Keratinocyte (primary cell): ENCODE data around the gene DDR2. TPM values are rescaled to one million over a fixed set of nuclear protein-coding genes. Genes with fewer than 3 reads are reported as not detected.

Experiments
- DNase-seq: peaks from one replicate; pipeline ENCODE4 v3.0.0-alpha.2; 2011; ENCODE audit warnings: low read depth, missing footprints, low spot score
- FAIRE-seq: peaks from 2 replicates; lab custom pipeline; 2011; peaks lifted over from hg19 to GRCh38; lab: Jason Lieb, UNC
- H2AFZ ChIP-seq: 2 replicates; pipeline ENCODE4 v1.6.0; 2012; ENCODE audit warnings: low read length, control low read depth, inconsistent platforms; ENCODE audit not compliant: control insufficient read depth
- H3K27ac ChIP-seq: 2 replicates; pipeline ENCODE4 v1.5.1; 2011; ENCODE audit warnings: low read length; ENCODE audit not compliant: control insufficient read depth, insufficient read depth
- H3K27me3 ChIP-seq: 3 replicates; pipeline ENCODE4 v1.6.0; 2011; ENCODE audit warnings: low read length; ENCODE audit not compliant: control insufficient read depth, insufficient read depth; ENCODE audit errors: extremely low read depth
- H3K36me3 ChIP-seq, 2 experiments: 2 replicates in 1 of 2; 3 replicates in 1 of 2; pipeline ENCODE4 v1.5.1; 2011; ENCODE audit warnings: low read length in 2 of 2, mild to moderate bottlenecking in 1 of 2; ENCODE audit not compliant: control insufficient read depth in 2 of 2, insufficient read depth in 2 of 2; ENCODE audit errors: extremely low read depth in 1 of 2
- H3K4me1 ChIP-seq: 3 replicates; pipeline ENCODE4 v1.5.1; 2011; ENCODE audit warnings: low read length; ENCODE audit not compliant: control insufficient read depth, insufficient read depth; ENCODE audit errors: extremely low read depth
- H3K4me2 ChIP-seq: 3 replicates; pipeline ENCODE4 v1.6.0; 2011; ENCODE audit warnings: low read depth, low read length; ENCODE audit not compliant: control insufficient read depth, insufficient read depth; ENCODE audit errors: extremely low read depth
- H3K4me3 ChIP-seq, 3 experiments: fragments of 200-600 bp in 1 of 3; sonication (generic) in 1 of 3; 2 replicates in 2 of 3; 3 replicates in 1 of 3; pipeline ENCODE4 v1.5.1; 2011 to 2016; ENCODE audit warnings: low read length in 3 of 3, mild to moderate bottlenecking in 3 of 3, control low read depth in 2 of 3, inconsistent platforms in 1 of 3, low read depth in 1 of 3, mixed read lengths in 1 of 3, mixed run types in 1 of 3, moderate library complexity in 1 of 3; ENCODE audit not compliant: control insufficient read depth in 2 of 3, insufficient read depth in 2 of 3; ENCODE audit errors: extremely low read depth in 1 of 3
- H3K79me2 ChIP-seq: 2 replicates; pipeline ENCODE4 v1.6.0; 2012; ENCODE audit warnings: low read length; ENCODE audit not compliant: control insufficient read depth, insufficient read depth
- H3K9ac ChIP-seq: 3 replicates; pipeline ENCODE4 v1.6.0; 2011; ENCODE audit warnings: low read length; ENCODE audit not compliant: control insufficient read depth, insufficient read depth; ENCODE audit errors: extremely low read depth
- H3K9me1 ChIP-seq: 3 replicates; pipeline ENCODE4 v1.6.0; 2011; ENCODE audit warnings: low read length; ENCODE audit not compliant: control insufficient read depth, insufficient read depth; ENCODE audit errors: extremely low read depth
- H3K9me3 ChIP-seq: 2 replicates; pipeline ENCODE4 v1.5.1; 2012; ENCODE audit warnings: low read depth, low read length; ENCODE audit not compliant: control insufficient read depth
- H4K20me1 ChIP-seq: 3 replicates; pipeline ENCODE4 v1.6.0; 2011; ENCODE audit warnings: low read length; ENCODE audit not compliant: control insufficient read depth, insufficient read depth; ENCODE audit errors: extremely low read depth
- CTCF ChIP-seq, 3 experiments: IDR thresholded peaks in 1 of 3; conservative IDR thresholded peaks in 1 of 3; optimal IDR thresholded peaks in 1 of 3; 2 replicates in 2 of 3; 3 replicates in 1 of 3; pipeline versions ENCODE3 to v1.5.1; 2011; ENCODE audit warnings: low read length in 3 of 3, mild to moderate bottlenecking in 3 of 3, moderate library complexity in 2 of 3, control low read depth in 1 of 3, inconsistent platforms in 1 of 3; ENCODE audit not compliant: insufficient read depth in 2 of 3; ENCODE audit errors: extremely low read depth in 1 of 3
- EZH2 ChIP-seq: IDR thresholded peaks from one replicate; pipeline ENCODE4 v1.6.1; 2012; ENCODE audit warnings: inconsistent platforms, mild to moderate bottlenecking, low read length, moderate library complexity
- dilution Hi-C: fragments of 300-500 bp; cut with MboI; formaldehyde crosslinking; loops from one replicate; pipeline ENCODE4 v1.7.0; 2020; ENCODE audit warnings: low sequenced_read_pairs; ENCODE audit not compliant: extremely low pct_ligation_motif_present
- polyA plus RNA-seq, 5 experiments: library from polyadenylated mRNA; depleted of rRNA in 3 of 5; stranded (reverse) in 3 of 5; stranded (forward) in 1 of 5; unstranded in 1 of 5; fragments of >200 nt; gene quantifications; 1 replicate in 1 of 5; 2 replicates in 3 of 5; 3 replicates in 1 of 5; pipeline versions ENCODE4 v1.2.1 to v1.2.3, GENCODE V29; 2011 to 2012; ENCODE audit warnings: missing spikeins in 2 of 5, low read depth in 1 of 5, low replicate concordance in 1 of 5

DDR2 gene
- polyA plus RNA-seq, 1 donor (not counting 4 experiments of a cell fraction or from before 2014, with no cell fraction given): 0.39 TPM

- DNase-seq (no peak), FAIRE-seq (no peak)
- no peaks in the 10 kb centered on the region for H3K9me3 ChIP-seq
- no peaks in the 10 kb centered on the region for H3K4me1 ChIP-seq
- no peak overlapping the region for H2AFZ ChIP-seq
- no peak overlapping the region for H3K9ac ChIP-seq
- no peak overlapping the region for H3K4me2 ChIP-seq
- H3K27ac ChIP-seq: no peak overlapping the region
- H3K79me2 ChIP-seq: no peaks in the 10 kb centered on the region
- H3K27me3 ChIP-seq: no peaks in the 10 kb centered on the region
- no peaks in the 10 kb centered on the region for H4K20me1 ChIP-seq
- dilution Hi-C loops: no loop called here
- H3K4me3 ChIP-seq: no peak overlapping the region
- TF ChIP-seq EZH2 (no peak), CTCF (optimal IDR thresholded peaks at IDR 0.05 in 1 of 3, IDR thresholded peaks at IDR 0.05 in 1 of 3, conservative IDR thresholded peaks at IDR 0.05 in 1 of 3; ENCODE audit: extremely low read depth in 1 of 3, insufficient read depth in 2 of 3, low read length in 3 of 3) (no peak)
- no peaks in the 10 kb centered on the region for H3K9me1 ChIP-seq
- no peaks in the 10 kb centered on the region for H3K36me3 ChIP-seq
Observed at GRCh38 chr1:162654915-162655620, 22.8 kb downstream of the DDR2 start.

GRCh38 chr1:162656266-162656665 lies 24.0 kb downstream of the DDR2 start:
- no peak overlapping the region for H3K4me3 ChIP-seq
- H3K4me2 ChIP-seq: no peak overlapping the region
- dilution Hi-C loops: no loop called here
- H3K36me3 ChIP-seq: no peaks in the 10 kb centered on the region
- H3K9me1 ChIP-seq: no peaks in the 10 kb centered on the region
- H4K20me1 ChIP-seq: no peaks in the 10 kb centered on the region
- H2AFZ ChIP-seq: no peak overlapping the region
- no peaks in the 10 kb centered on the region for H3K9me3 ChIP-seq
- H3K27ac ChIP-seq: no peak overlapping the region
- TF ChIP-seq EZH2 (no peak), CTCF (optimal IDR thresholded peaks at IDR 0.05 in 1 of 3, IDR thresholded peaks at IDR 0.05 in 1 of 3, conservative IDR thresholded peaks at IDR 0.05 in 1 of 3; ENCODE audit: extremely low read depth in 1 of 3, insufficient read depth in 2 of 3, low read length in 3 of 3) (no peak)
- H3K4me1 ChIP-seq: no peaks in the 10 kb centered on the region
- H3K9ac ChIP-seq: no peak overlapping the region
- DNase-seq (no peak), FAIRE-seq (no peak)
- no peaks in the 10 kb centered on the region for H3K79me2 ChIP-seq
- no peaks in the 10 kb centered on the region for H3K27me3 ChIP-seq
